T-cell (primary cell): ENCODE results near the gene DARS1. TPM values are rescaled to one million over a fixed set of nuclear protein-coding genes. Genes with fewer than 3 reads are reported as not detected.

Experiments
- ATAC-seq, 4 experiments: fragments of 200-7000 bp in 3 of 4; fragments of 150-1000 bp in 1 of 4; cut with Tn5 transposase; replicated peaks in 1 of 4; 1 replicate in 3 of 4; 2 replicates in 1 of 4; pipeline ENCODE4 v1.10.0; 2021; ENCODE audit warnings: moderate library complexity in 3 of 4, mild to moderate bottlenecking in 2 of 4, moderate number of reproducible peaks in 1 of 4
- CTCF ChIA-PET, 2 donors: fragments of 300-600 bp; sonication (Branson Sonifier 250); formaldehyde crosslinking; loops; one replicate each; lab custom pipeline; 2022; ENCODE audit warnings: antibody characterized with exemption in 2 of 2; lab: Charles Lee
- POLR2A ChIA-PET, 2 donors: fragments of 300-600 bp; sonication (Branson Sonifier 250); formaldehyde crosslinking; loops; one replicate each; lab custom pipeline; 2022; ENCODE audit warnings: antibody characterized with exemption in 2 of 2; lab: Charles Lee
- DNase-seq, 35 experiments: peaks; one replicate each; pipeline versions ENCODE4 v3.0.0 to v3.0.0-alpha.2; 2013 to 2023
- H3K27ac ChIP-seq: one replicate; pipeline ENCODE4 v1.5.1; 2013; ENCODE audit warnings: low read length
- H3K27me3 ChIP-seq, 2 experiments: replicated peaks in 1 of 2; 1 replicate in 1 of 2; 2 replicates in 1 of 2; pipeline versions ENCODE4 v1.6.1 to v1.7.0; 2013; ENCODE audit warnings: low read length in 1 of 2, mixed read lengths in 1 of 2; ENCODE audit not compliant: control insufficient read depth in 2 of 2, insufficient read depth in 2 of 2; ENCODE audit errors: extremely low read depth in 1 of 2
- H3K36me3 ChIP-seq, 2 donors: 1 replicate in 1 of 2; 2 replicates in 1 of 2; pipeline versions ENCODE4 v1.6.1 to v1.7.0; 2013; ENCODE audit warnings: low read length in 1 of 2; ENCODE audit not compliant: control insufficient read depth in 2 of 2, insufficient read depth in 1 of 2; ENCODE audit errors: extremely low read depth in 1 of 2
- H3K4me1 ChIP-seq, 2 experiments: 1 replicate in 1 of 2; 2 replicates in 1 of 2; pipeline versions ENCODE4 v1.6.1 to v1.7.0; 2013; ENCODE audit warnings: low read length in 2 of 2, mixed read lengths in 1 of 2; ENCODE audit not compliant: insufficient read depth in 2 of 2, control insufficient read depth in 1 of 2; ENCODE audit errors: extremely low read depth in 1 of 2
- H3K4me3 ChIP-seq, 2 donors: 1 replicate in 1 of 2; 2 replicates in 1 of 2; pipeline versions ENCODE4 v1.5.1 to v1.7.0; 2013; ENCODE audit warnings: mild to moderate bottlenecking in 2 of 2, low read length in 1 of 2, moderate library complexity in 1 of 2; ENCODE audit not compliant: control insufficient read depth in 1 of 2; ENCODE audit errors: extremely low read depth in 1 of 2
- H3K9me3 ChIP-seq: 2 replicates; pipeline ENCODE4 v1.7.0; 2013
- H3K27ac Mint-ChIP-seq, 2 donors: one replicate each; pipeline ENCODE4 v1.8.0; 2020 to 2021; ENCODE audit warnings: mild to moderate bottlenecking in 2 of 2, mixed read lengths in 2 of 2
- H3K27me3 Mint-ChIP-seq, 2 donors: one replicate each; pipeline ENCODE4 v1.8.0; 2021 to 2022; ENCODE audit warnings: mixed read lengths in 2 of 2
- H3K36me3 Mint-ChIP-seq: one replicate; pipeline ENCODE4 v1.8.0; 2021; ENCODE audit warnings: mixed read lengths
- H3K4me1 Mint-ChIP-seq, 3 donors: one replicate each; pipeline ENCODE4 v1.8.0; 2020 to 2022; ENCODE audit warnings: mixed read lengths in 3 of 3, mild to moderate bottlenecking in 1 of 3
- H3K4me3 Mint-ChIP-seq, 3 donors: one replicate each; pipeline ENCODE4 v1.8.0; 2020 to 2022; ENCODE audit warnings: mild to moderate bottlenecking in 3 of 3, mixed read lengths in 3 of 3, moderate library complexity in 3 of 3
- H3K9me3 Mint-ChIP-seq, 3 donors: one replicate each; pipeline ENCODE4 v1.8.0; 2020 to 2022; ENCODE audit warnings: mixed read lengths in 3 of 3
- WGBS: methylation state at CpG from one replicate; pipeline ENCODE4 v1.1.5; 2013; ENCODE audit warnings: missing lambda C conversion rate; ENCODE audit not compliant: insufficient coverage; 5-methylcytosine and 5-hydroxymethylcytosine counted together
- total RNA-seq, 35 experiments: library from RNA in 6 of 35; stranded (reverse) in 6 of 35; fragments of 120-200 nt in 1 of 35; gene quantifications; one replicate each; pipeline versions ENCODE4 v1.2.1 to v1.2.4 and lab custom pipeline; 2013 to 2026

The DARS1 gene
- total RNA-seq, 5 donors from 2014 or later (not counting 1 experiment from before 2014, with no cell fraction given) = 48.2 to 77.4 (median 69.4) TPM

GRCh38 chr2:136005462-136006196, 20.2 kb upstream of the DARS1 start:
- Histone ChIP-seq H3K4me3 (no peak overlapping the region), H3K27me3 (no peaks in the 10 kb centered on the region), H3K36me3 (no peaks in the 10 kb centered on the region), H3K27ac (no peak overlapping the region), H3K4me1 (peaks cover 4 to 19% of the 10 kb centered on the region in 2 experiments), H3K9me3 (no peaks in the 10 kb centered on the region)
- WGBS = 83% methylated on average over 1 of the region's 3 CpGs
- Mint-ChIP-seq H3K27ac (no peak overlapping the region), H3K9me3 (no peaks in the 10 kb centered on the region), H3K4me1 (peaks cover 25 to 46% (median 32%) of the 10 kb centered on the region in 3 donors), H3K36me3 (peaks cover 14% of the 10 kb centered on the region), H3K4me3 (no peak overlapping the region), H3K27me3 (no peaks in the 10 kb centered on the region)
- DNase-seq (no peak), ATAC-seq (no peak)
- ChIA-PET CTCF (interaction anchor here (0.6 to 0.7 kb wide), 2 partner anchors 322 to 1694 kb away, joined by 3 to 9 read pairs; no protein-coding TSS in a partner anchor), POLR2A (interaction anchor here in 1 of 2 donors (0.6 kb wide), 1 partner anchor 43 kb away, joined by 5 read pairs; no protein-coding TSS in a partner anchor)

GRCh38 chr2:136004965-136005364, 19.5 kb upstream of the DARS1 start:
- Mint-ChIP-seq H3K27ac (no peak overlapping the region), H3K9me3 (no peaks in the 10 kb centered on the region), H3K4me3 (no peak overlapping the region), H3K4me1 (peaks cover 29 to 50% (median 32%) of the 10 kb centered on the region in 3 donors), H3K36me3 (peaks cover 14% of the 10 kb centered on the region), H3K27me3 (no peaks in the 10 kb centered on the region)
- H3K4me1 ChIP-seq = peaks cover 4 to 19% of the 10 kb centered on the region in 2 experiments
- ATAC-seq (no peak), DNase-seq (no peak)
- H3K36me3 ChIP-seq = no peaks in the 10 kb centered on the region
- WGBS = no CpG with 5 or more reads among the region's 3 CpGs
- H3K4me3 ChIP-seq = no peak overlapping the region
- no peaks in the 10 kb centered on the region for H3K9me3 ChIP-seq
- H3K27ac ChIP-seq = no peak overlapping the region
- ChIA-PET CTCF (interaction anchor here (0.6 to 0.7 kb wide), 3 partner anchors 72 to 1693 kb away, joined by 3 to 9 read pairs (median 8); no protein-coding TSS in a partner anchor), POLR2A (interaction anchor here in 1 of 2 donors (0.6 kb wide), 3 partner anchors 9 to 322 kb away, joined by 3 to 5 read pairs (median 5); no protein-coding TSS in a partner anchor)
- no peaks in the 10 kb centered on the region for H3K27me3 ChIP-seq

GRCh38 chr2:136001131-136001530, 15.7 kb upstream of the DARS1 start:
- ATAC-seq = no peak
- Mint-ChIP-seq H3K4me3 (no peak overlapping the region), H3K36me3 (peaks cover 17% of the 10 kb centered on the region), H3K27me3 (no peaks in the 10 kb centered on the region), H3K9me3 (no peaks in the 10 kb centered on the region), H3K4me1 (peaks cover 18 to 35% (median 28%) of the 10 kb centered on the region in 3 donors), H3K27ac (peak overlapping the region in 1 of 2 donors; percentile 36)
- no peak overlapping the region for H3K27ac ChIP-seq
- no peaks in the 10 kb centered on the region for H3K27me3 ChIP-seq
- no peaks in the 10 kb centered on the region for H3K36me3 ChIP-seq
- no peak for DNase-seq
- no peak overlapping the region for H3K4me3 ChIP-seq
- ChIA-PET CTCF (no interaction called here), POLR2A (interaction anchor here in 1 of 2 donors (0.5 kb wide), 1 partner anchor 310 kb away, joined by 3 read pairs; no protein-coding TSS in a partner anchor)
- WGBS = no CpG with 5 or more reads among the region's 1 CpG
- no peaks in the 10 kb centered on the region for H3K9me3 ChIP-seq
- peaks cover 0 to 5% of the 10 kb centered on the region in 2 experiments for H3K4me1 ChIP-seq

- Mint-ChIP-seq H3K4me1 (peaks cover 18 to 30% (median 28%) of the 10 kb centered on the region in 3 donors), H3K27me3 (no peaks in the 10 kb centered on the region), H3K4me3 (no peak overlapping the region), H3K9me3 (no peaks in the 10 kb centered on the region), H3K36me3 (peaks cover 17% of the 10 kb centered on the region), H3K27ac (peak overlapping the region; percentile 63 to 68)
- Histone ChIP-seq H3K4me1 (peaks cover 0 to 5% of the 10 kb centered on the region in 2 experiments), H3K36me3 (no peaks in the 10 kb centered on the region), H3K4me3 (no peak overlapping the region), H3K27me3 (no peaks in the 10 kb centered on the region), H3K27ac (no peak overlapping the region), H3K9me3 (no peaks in the 10 kb centered on the region)
- POLR2A ChIA-PET = no interaction called here
- CTCF ChIA-PET = no interaction called here
- no peak for DNase-seq
- ATAC-seq = peak in 2 of 4 experiments; percentile 33 to 44
- WGBS = 80% methylated on average over 1 of the region's 2 CpGs
These were observed 15.1 kb upstream of the DARS1 start for GRCh38 chr2:136000502-136000901.

- DNase-seq = no peak
- H3K4me1 Mint-ChIP-seq = peaks cover 18 to 28% (median 26%) of the 10 kb centered on the region in 3 donors
- Histone ChIP-seq H3K9me3 (no peaks in the 10 kb centered on the region), H3K27ac (no peak overlapping the region), H3K4me1 (peaks cover 0 to 5% of the 10 kb centered on the region in 2 experiments), H3K36me3 (no peaks in the 10 kb centered on the region), H3K4me3 (no peak overlapping the region), H3K27me3 (no peaks in the 10 kb centered on the region)
- no peak overlapping the region for H3K4me3 Mint-ChIP-seq
- ChIA-PET POLR2A (no interaction called here), CTCF (interaction anchor here in 1 of 2 donors (0.7 kb wide), 1 partner anchor 86 kb away, joined by 5 read pairs; no protein-coding TSS in a partner anchor)
- H3K36me3 Mint-ChIP-seq = peaks cover 16% of the 10 kb centered on the region
- no peaks in the 10 kb centered on the region for H3K9me3 Mint-ChIP-seq
- H3K27ac Mint-ChIP-seq = no peak overlapping the region
- WGBS = 100% methylated on average over 1 of the region's 4 CpGs
- no peak for ATAC-seq
- H3K27me3 Mint-ChIP-seq = no peaks in the 10 kb centered on the region
These were observed 14.5 kb upstream of the DARS1 start for GRCh38 chr2:135999899-136000298.

- ChIA-PET POLR2A (no interaction called here), CTCF (interaction anchor here in 1 of 2 donors (0.6 to 0.7 kb wide), 3 partner anchors 8 to 87 kb away, joined by 3 to 6 read pairs (median 5); no protein-coding TSS in a partner anchor)
- no peak overlapping the region for H3K27ac Mint-ChIP-seq
- no peaks in the 10 kb centered on the region for H3K27me3 Mint-ChIP-seq
- Histone ChIP-seq H3K9me3 (no peaks in the 10 kb centered on the region), H3K27ac (no peak overlapping the region), H3K36me3 (no peaks in the 10 kb centered on the region), H3K4me3 (no peak overlapping the region), H3K27me3 (no peaks in the 10 kb centered on the region), H3K4me1 (peaks cover 0 to 5% of the 10 kb centered on the region in 2 experiments)
- no peak for ATAC-seq
- H3K9me3 Mint-ChIP-seq = no peaks in the 10 kb centered on the region
- 100% methylated on average over 1 of the region's 5 CpGs for WGBS
- DNase-seq = no peak
- peaks cover 15 to 28% (median 25%) of the 10 kb centered on the region in 3 donors for H3K4me1 Mint-ChIP-seq
- H3K4me3 Mint-ChIP-seq = no peak overlapping the region
- H3K36me3 Mint-ChIP-seq = peaks cover 10% of the 10 kb centered on the region
These were observed 13.5 kb upstream of the DARS1 start for GRCh38 chr2:135998879-135999278.
